Stimulated activated CD4-positive, alpha-beta T cell treated with anti-CD3 and anti-CD28 coated beads, Interleukin-1b, Interleukin-23, amount 100 ng/mL, for 4 hours (primary cell): Measurements from ENCODE around the gene USP44.
A peak's percentile ranks its signal among the peaks of the same experiment; 100 is the strongest.

Source experiments
- DNase-seq, 2 donors: peaks; one replicate each; pipeline ENCODE4 v3.0.0-alpha.2; 2020; ENCODE audit warnings: low read depth in 2 of 2

USP44 gene

DNA sequence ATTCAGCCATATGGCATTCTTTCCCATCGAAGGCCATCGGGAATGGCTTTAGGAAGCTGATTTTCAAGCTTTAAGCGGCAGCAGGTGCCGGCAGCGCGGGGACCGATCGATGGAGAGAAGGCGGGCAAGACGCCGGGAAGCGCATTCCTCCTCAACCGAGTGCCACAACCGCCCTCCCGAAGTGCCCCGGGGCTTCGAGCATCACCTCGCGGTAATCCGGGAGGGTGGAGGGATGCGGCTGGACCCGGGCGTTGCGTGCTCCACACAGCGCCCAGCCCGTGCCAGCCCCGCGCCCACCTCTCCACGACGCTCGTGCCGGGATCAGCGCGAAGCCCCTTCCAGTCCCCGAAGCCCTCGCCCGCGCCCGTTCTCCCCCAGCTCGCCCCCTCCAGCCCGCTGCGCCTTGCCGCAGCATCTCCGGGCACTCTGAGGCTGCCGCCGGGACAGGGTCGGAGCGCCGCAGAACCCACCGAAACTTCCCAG lies 3.2 kb downstream of the USP44 start:
- peak in 1 of 2 donors; percentile 25 for DNase-seq

DNA sequence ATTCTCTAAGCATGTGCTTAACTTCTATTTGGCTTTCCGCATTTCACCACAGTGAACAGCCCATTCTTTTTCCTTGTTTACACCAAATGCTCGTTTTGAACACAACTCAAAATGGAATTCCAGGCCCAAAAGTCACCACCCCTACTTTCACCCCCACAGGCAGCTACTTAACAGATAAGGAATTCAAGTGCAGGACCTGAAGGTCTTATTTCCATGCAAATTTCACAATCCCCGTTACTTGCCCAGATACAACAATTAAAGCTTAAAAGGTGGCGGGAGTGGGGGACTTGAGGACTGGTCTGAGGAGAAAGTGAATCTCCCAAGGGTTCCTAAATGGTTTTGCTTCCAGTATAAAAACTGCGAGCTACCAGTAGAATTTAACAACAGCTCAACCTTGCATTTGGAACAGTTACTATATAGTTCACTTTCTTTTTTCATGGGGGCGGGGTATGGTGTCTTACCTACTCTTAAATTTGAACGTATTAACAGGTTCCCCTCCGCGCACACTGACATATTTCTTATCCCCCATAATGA lies 3.7 kb downstream of the USP44 start:
- no peak for DNase-seq

DNA sequence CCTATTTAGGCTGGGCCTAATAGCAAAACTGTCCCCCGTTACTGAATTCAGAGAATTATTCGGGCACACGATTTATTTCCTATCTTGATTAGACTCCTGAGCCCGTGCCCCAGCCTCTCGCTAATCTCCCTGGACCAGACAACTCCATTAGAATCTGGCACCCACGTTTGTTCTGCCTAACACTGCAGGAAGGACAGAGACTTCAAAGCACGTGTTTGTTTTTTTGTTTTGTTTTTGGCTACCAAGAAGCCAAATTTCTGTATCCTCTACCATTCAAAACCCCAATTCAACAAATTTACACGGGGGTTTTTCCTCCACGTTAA lies 4.8 kb downstream of the USP44 start:
- no peak for DNase-seq

DNA sequence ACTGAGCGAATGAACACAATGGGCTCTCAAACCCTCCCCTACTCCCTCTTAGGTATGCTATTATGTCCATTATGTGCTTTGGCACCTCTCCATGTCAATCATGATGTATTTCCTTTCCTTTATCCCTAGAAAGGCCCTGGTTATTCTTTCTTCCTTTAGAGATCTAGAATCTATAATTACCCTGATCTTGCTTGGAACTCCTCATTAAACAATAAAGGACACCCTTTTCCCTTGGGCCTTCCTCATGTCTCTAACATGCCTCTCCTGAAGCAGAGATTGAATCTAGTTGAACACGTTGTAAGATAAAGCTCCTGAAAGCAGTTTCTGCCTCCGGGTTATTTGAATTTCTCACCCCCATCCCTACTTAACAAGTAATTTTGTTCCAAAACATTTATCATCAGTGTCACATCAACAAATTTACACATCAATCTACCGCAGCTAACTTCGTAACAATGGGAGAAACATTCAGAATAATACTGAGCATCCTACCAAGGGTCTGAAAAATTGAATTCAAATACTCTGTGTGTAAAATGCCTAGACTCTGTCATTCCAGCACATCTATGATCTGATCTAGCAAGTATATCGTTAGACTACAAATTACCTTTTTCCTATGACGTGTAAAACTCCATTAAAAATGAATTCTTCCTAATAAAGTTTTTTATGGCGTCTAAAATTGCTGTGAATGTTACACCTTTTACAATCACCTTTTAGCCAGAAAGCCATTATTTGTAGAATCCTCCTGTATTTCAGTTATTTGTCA lies 5.4 kb downstream of the USP44 start:
- no peak for DNase-seq

DNA sequence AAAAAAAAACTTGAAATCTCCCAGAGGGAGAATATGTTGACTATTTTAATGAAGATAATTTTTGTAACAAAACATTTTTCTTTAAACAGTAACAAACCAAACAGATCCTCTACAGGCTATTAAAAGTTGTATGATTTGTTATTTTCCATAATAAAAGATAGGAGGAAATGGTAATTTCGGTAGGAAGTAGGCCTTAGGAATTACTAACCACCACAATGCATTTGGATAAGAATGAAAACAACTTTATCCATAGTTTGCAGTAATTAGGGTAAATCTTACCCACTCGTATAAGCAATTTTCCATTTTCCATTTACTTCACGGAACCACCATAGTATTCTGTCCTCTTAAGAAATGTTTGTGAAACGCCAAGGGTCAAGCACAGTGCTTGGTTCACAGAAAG lies 6.0 kb downstream of the USP44 start:
- DNase-seq: no peak

DNA sequence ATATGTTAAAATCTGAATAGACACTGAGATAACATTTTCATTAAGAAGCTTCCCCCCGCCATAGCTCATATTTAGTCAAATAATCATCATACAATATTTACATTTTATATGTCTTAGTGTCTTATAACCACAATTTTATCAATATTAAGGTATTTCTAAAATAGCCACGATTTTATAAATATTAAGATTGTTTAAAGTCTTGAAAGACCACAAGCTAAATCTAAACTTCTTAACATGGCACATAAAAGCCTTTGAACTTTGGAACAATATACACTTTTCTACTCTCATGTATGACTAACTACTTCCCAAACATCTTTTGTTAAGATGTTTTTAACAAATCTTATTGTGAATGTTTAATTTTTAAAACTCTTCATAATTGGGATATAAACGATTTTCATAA lies 6.5 kb downstream of the USP44 start:
- no peak for DNase-seq

DNA sequence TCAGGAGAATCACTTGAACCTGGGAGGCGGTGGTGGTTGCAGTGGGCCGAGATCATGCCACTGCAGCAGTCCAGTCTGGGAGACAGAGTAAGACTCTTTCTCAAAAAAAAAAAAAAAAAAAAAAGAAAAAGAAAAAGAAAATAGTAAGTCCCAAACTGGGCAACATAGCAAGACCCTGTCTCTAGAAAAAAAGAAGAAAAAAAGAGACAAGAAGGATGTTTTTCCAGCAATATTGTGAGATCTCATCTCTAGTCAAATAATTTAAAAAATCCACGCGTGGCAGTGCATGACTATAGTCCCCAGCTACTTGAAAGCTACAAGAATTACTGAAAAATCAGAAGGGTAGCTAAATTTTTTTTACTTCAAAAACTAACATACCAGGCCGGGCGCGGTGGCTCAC lies 8.0 kb downstream of the USP44 start:
- no peak for DNase-seq

DNA sequence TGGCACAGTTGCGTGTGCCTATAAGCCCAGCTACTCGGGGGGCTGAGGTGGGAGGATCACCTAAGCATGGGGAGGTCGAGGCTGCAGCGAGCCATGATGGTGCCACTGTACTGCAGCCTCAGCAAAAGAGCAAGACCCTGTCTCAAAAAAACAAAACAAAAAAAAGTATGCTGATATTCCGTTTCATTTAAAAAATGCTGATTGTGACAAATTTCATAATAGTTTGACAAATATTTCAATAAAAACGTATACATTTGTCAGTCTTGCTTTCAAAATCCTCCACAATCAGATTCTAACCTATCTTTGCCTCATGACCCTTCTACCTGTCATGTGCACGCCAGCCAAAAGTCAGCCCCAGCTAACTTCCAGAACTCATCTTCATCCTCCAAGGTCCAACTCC lies 9.8 kb downstream of the USP44 start:
- no peak for DNase-seq

DNA sequence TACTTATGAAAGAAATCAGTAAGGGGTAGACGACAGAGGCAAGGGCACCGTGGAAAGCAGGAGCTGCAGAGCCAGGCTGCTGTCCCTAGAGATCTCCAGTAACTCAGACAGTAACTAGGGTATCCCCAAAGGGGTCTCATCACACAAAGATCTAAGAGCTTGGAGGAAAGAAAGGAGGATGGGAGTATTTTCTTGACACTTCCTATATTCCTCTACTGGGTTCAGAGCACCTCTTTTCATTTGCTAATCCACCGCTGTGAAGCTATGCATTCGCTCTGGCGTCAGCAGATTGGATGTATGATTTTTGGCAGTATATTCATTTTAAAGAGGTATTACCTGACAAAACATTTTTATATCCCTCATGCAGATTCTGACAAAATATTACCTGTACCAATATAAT lies 12.6 kb downstream of the USP44 start:
- DNase-seq: no peak

DNA sequence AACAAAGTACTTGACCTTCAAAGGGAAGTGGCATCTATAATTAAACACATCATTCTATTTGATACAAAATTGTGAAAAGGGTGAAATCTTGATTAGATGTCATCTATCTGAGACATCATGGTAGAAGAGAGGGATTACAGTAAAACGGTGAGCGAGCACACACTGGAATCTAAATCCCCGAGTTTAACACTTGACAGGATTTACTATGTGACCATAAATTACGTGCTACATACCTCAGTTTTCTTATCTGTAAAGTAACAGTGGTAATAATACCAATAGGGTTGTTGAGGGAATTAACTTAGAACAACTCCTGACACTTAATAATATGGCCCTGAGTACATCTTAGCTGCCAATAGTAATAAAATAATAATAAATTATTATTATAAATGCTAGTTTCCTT lies 13.3 kb downstream of the USP44 start:
- no peak for DNase-seq

DNA sequence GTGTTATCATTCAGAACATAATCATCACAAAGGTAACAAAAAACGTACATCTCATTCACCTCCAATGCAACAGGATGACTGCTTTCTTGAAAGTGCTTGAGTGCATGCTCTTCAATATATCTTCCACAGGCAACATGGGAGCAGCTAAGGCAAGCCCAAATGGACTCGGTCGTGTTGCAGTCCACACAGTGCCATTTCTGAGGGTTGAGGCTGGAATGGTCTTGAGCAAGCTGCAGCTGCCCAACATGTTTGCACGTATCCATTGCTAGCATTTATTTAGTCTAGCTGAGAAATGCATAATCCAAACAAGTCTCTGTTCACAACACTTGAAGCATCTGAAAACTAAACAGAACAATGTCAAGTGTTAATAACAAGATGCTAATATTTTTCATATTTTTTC lies 17.3 kb downstream of the USP44 start:
- DNase-seq: no peak

DNA sequence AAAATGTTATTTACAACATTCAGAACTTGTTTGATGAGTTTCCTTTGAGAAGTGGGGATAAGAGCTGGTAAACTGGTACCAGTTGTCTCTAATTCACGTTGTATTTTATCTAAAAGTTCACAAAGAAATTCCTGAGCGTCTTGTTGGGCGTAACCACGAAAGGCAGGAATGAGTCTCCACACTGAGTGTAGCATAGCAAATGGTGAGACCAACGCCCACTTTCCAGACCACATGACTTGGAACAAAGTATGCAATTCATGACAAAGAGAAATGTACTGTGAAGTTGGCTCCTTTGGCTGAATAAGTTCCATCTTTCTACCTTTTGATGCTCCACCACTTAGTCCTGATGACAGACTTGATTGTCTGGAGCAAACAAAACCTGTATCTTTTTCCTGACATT lies 18.4 kb downstream of the USP44 start:
- DNase-seq: no peak

DNA sequence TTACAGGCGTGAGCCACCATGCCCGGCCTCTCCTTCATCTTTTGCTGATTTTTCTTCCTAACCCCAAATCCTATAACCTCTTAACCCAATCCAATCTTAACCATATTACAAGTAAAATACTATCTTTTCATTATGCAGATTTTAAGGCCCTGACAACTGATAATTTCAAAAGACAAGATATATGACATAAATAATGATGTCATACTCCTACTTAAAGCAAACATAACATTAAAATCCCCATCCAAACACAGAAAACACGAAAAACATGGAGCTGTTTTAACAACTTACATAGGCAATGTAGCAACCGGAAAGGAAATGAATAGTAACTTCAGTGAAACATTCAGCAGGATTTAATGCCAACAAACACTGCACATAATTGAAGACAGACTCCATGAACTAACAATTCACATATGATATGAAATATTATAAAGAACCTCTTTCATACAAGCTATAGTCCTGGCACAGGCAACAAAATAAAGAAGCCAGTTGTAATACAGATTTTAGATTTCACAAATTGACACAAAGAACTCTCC lies 21.5 kb downstream of the USP44 start:
- no peak for DNase-seq

DNA sequence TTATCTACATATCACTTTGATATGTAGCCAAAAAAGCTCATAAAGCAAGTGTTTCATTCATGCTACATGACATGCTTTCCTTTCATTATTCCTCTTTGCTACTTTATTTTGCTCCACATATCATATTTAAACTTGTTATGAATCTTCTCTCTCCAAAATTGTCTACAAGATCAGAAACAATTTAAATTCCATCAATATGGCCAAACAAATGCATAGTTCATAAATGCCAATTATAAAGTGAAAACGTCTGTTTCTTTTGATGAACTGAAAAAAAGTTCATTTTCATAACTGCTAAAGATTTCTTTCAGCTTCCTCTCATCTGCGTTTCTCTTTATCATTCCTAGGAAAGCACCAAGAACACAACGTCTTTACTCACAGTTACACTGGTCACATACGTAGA lies 22.8 kb downstream of the USP44 start:
- DNase-seq: no peak

DNA sequence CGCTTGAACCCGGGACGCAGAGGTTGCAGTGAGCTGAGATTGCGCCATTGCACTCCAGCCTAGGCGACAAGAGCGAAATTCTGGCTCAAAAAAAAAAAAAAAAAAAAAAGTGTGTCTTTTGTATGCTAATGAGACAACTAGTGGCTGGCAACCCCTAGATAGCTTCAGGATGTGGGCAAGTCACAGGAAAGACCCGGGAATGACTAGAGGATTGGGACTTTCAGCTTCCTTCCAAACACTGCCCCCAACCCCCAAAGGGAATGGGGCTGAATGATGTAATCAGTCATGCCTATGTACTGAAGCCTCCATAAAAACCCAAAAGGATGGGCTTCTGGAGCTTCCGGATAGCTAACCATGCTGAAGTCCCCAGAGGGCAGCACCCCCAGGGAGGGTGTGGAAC lies 28.6 kb downstream of the USP44 start:
- no peak for DNase-seq

DNA sequence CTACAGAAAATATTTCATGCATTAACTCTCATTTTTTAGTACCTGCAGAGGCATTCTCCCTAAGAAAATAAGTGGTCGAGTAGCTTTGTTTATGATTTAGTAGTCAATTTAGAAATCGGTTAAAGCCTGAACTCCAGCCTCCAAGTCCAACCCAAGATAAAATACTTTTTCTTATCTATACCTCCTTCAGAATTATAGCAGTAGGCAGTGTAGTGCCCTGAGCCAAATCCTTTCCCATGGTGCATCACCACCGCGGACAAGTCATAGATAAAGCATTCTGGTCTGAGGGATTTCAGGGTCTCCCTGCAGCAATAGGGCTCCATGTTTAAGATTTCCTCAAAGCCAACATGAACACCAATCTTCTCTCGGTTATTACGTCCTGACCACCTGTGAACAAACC lies 30.5 kb downstream of the USP44 start:
- no peak for DNase-seq

DNA sequence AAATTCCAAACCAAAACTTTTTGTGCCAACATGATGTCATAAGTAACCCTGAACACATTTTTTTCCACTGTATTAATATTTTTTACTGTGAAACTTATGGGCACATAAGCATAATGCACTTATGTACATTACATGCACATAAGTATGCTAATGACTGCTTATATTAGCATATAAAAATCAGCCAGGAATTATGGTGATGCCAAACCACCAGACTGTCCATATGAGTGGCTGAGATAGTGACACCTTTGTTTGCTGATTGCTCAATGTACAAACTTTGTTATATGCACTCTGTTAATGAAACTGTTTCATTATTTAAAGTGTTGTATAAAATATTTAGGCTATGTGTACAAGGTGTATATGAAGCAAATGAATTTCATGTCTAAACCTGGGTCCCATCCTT lies 32.3 kb downstream of the USP44 start:
- no peak for DNase-seq

DNA sequence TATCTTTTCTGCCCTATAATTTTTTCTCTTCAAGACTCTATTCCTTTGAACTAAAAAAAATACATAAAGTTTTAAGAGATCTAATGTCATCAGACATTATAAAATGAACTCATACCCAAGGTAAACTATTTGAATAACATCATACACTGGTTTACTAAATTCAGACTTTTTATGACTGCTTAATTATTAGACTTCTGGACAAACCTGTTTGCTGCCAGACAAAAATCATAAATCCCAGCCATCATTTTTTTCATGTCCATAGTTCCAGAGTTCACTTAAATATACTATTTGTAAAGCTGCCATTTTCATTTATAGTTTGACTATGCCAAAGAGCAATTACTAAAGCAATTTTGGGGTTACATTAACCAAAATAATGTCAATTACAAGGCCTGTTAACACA lies 34.0 kb downstream of the USP44 start:
- DNase-seq: no peak

DNA sequence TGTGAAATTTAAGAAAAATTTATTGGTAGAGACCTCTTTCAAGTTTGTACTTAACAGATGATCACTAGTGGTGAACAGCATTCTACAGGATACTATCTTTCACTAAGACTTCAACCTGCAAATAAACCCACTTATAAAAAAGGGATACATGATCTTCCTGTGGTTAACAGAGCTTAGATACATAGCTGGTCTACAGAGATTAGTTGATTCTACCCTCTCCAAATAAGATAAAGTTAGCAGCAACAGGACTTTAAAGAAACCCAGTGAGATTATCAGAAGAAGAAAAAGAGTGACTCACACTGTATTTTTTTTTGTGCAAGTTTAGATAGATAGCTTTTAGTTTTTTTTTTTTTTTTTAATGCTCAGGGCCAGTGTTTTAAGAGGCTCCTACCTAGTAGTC lies 34.5 kb downstream of the USP44 start:
- DNase-seq: no peak

DNA sequence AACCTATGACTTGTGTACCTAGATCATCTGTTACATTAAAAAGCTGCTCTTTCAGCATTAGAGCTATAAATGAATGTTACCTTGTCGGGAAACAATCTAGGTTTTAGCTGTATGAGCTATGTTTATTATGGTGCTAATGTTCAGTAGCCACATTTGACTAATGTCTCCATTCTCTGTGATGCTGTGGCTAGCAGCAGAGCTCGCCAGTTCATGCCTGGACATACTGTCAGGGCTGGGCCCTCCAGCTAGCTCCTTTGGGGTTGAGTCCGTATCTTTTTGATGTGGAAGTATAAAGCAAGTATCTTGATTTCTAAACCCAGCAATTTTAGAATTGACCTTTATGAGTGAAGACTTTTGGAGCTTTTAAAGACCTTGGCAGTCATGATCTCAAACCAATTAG lies 36.1 kb downstream of the USP44 start:
- DNase-seq: no peak

DNA sequence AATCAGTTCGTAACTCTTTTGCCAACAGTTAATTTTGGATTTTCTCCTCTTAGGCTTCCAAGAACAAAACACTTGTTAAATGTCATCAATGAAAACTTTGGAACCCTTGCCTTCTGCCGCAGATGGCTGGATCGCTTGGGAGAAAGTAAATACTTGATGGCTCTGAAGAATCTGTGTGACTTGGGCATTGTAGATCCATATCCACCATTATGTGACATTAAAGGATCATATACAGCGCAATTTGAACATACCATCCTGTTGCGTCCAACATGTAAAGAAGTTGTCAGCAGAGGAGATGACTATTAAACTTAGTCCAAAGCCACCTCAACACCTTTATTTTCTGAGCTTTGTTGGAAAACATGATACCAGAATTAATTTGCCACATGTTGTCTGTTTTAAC lies 37.7 kb downstream of the USP44 start:
- DNase-seq: no peak

DNA sequence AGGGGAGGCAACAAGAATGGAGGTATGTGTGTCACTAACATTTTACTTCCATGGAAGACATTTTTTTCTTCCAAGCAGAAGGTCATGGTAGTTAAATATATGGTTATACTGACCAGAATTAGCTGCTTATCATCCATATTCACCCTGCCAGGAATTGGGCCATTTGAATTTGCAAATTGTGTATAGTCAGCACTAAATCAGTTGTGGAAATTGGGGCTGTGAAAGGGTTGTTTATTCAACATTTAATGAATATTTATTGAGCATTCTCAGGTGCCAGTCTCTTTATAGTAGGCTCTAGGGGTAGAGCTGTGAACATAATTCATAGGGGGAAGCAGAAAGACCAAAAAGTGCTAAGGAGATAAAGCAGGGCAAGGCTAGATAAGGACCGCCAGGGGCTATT lies 39.3 kb downstream of the USP44 start:
- no peak for DNase-seq

DNA sequence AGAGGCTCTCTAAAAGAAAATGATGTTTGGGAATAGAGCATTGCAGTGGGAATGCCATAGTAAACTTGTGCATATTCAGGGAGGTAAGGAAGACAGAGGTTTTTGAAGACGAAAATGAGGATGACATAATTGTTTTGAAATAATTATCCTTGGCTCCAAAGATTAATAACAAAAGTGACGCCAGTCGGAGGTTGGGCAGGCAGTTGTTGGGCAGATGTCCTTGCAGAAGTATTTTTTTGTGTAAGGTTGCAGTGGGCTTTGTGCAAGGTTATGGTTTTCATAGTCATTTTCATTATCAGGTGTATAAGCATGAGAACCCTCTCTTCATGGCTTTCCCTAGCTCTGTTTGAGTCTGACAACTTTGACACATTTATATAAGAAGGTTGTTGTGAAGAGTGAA lies 42.0 kb downstream of the USP44 start:
- DNase-seq: no peak
